ENCODE results near the gene PPL. TPM values are rescaled to one million over a fixed set of nuclear protein-coding genes. Genes with fewer than 3 reads are reported as not detected.
A peak's percentile ranks its signal among the peaks of the same experiment; 100 is the strongest.
"Not testable (repeated sequence)": the region's sequence is repeated elsewhere in the genome, so short reads cannot be mapped to it uniquely, and the experiment has no call there.

Gene PPL
- total RNA-seq, 1 experiment from 2014 or later = 0.03 TPM

DNA sequence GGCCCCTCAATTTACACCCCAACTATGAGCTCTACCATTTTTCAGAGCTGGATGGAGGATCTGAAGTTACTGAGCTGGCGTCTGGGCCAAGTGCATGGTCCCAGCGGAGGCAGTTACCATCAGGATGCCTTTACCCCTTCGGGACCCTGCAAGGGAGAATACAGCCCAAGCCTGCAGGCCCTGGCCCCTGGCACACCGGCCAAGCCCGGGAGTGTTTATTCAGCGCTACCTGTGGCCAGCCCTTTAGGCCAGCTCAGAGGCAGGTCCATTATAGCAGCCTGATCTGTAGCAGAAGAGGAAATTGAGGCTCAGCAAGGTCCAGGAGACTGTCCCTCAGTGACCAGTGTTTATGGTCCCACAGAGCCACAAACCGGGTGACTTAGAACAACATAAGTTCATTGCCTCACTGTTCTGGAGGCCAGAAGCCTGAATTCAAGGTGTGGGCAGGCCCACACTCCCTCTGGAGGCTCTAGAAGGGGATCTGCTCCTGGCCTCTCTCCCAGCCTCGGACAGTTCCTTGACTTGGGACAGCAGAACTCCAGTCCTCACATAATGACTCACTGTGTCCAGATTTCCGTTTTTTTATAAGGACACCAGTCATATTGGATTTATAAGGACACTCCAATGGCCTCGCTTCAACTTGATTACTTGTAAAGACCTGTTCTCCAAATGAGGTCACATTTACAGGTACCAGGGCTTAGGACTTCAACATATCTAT is 29.9 kb upstream of the PPL start:
- in situ Hi-C loops (cut with HindIII; ENCODE audit: low pct_unique_long_range_greater_than_20kb, low sequenced_read_pairs) = no loop called here
- DNase-seq (ENCODE audit: low read depth, low spot score) = no peak

DNA sequence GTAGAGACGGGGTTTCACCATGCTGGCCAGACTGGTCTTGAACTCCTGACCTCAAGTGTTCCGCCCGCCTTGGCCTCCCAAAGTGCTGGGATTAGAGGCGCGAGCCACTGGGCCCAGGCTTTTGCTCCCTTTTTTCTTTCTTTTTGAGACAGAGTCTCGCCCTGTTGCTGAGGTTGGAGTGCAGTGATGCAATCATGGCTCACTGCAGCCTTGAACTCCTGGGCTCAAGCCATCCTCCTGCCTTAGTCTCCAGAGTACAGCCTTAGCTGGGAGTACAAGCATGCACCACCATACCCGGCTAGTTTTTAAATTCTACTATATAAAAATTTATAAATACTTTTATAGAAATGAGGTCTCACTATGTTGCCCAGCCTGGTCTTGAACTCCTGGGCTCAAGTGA is 26.6 kb upstream of the PPL start:
- in situ Hi-C loops (cut with HindIII; ENCODE audit: low pct_unique_long_range_greater_than_20kb, low sequenced_read_pairs); DNase-seq (ENCODE audit: low read depth, low spot score): not testable (repeated sequence)

DNA sequence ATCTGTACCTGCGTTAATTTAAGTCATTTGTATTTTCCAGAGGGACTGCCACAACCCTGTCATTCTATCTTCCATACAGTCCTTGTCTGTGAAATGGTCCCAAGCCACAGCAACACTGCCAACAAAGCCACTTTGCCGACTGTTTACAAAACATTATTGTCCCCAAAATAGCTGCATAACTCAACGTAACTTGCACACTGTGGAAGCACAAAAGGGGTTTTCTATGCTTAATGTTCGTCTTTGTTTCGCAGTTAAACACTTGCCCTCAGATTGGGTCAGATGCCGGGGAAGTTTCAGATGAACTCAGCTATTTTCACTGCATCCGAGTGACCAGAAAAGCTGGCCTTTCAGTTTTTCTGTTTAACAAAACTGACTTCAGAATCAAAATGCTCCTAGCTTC is 25.8 kb upstream of the PPL start:
- peak; percentile 78 for DNase-seq (ENCODE audit: low read depth, low spot score)
- in situ Hi-C loops (cut with HindIII; ENCODE audit: low pct_unique_long_range_greater_than_20kb, low sequenced_read_pairs) = no loop called here

DNA sequence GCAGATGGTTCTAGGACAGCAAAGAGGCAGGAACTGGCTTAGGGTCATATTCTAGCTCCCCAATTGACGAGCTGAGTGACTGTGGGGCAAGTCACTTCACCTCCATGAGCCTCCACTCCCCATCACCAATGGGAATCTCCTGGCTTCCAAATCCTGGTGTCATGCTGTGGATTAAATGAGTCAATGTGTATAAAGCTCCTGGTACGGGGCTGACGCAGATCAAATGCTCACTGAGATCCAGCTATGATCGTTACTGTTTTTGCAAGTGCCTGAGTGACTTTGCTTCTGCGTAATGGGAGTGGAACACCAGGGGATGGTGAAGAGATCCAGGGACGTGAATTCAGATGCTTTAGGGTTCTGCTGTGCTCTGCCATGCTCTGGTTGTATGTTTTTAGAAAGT is 23.6 kb upstream of the PPL start:
- no peak for DNase-seq (ENCODE audit: low read depth, low spot score)
- in situ Hi-C loops (cut with HindIII; ENCODE audit: low pct_unique_long_range_greater_than_20kb, low sequenced_read_pairs) = no loop called here

DNA sequence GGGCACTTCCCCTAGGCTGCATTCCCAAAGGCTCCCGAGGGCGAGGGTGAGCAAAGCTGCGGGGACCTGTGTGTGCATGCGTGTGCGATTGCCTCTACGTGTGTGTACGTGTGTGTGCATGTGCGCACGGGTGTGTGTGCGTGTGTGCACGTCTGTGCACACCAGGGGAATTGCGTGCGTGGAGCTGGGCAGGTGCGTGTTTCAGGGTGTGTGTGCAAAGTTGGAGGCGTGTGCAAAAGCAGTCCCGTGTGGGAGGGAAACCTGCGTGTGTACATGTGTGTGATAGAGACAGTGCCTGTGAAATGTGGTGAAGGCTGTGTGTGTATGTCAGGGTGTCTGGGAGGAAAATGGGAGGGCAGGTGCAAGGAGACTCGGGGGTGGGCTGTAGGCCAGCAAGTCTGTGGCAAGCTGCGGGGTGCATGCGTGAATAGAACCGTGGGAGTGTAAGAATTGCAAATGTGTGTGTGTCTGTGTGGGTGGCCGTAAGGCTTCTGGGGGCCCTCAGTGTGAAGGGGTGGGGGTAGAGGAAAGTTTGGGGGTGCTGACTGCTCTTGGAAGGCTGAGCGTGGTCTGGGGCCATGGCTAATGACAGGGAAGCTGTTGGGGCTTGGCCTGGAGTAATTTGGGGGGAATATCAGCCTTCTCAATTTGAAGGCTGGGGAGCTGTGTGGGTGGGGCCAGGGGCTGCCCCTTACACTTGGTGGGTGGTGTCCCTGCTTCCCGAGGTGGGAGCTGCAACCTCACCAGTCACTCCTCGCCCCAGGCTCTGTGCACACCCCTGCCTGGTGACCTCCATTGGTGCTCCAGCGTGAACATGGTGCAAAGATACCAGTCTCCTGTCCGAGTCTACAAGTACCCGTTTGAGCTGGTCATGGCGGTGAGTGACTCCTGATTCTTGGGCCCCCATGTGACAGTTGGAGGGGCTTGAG is 21.8 kb upstream of the PPL start:
- in situ Hi-C loops (cut with HindIII; ENCODE audit: low pct_unique_long_range_greater_than_20kb, low sequenced_read_pairs) = no loop called here
- DNase-seq (ENCODE audit: low read depth, low spot score) = no peak

DNA sequence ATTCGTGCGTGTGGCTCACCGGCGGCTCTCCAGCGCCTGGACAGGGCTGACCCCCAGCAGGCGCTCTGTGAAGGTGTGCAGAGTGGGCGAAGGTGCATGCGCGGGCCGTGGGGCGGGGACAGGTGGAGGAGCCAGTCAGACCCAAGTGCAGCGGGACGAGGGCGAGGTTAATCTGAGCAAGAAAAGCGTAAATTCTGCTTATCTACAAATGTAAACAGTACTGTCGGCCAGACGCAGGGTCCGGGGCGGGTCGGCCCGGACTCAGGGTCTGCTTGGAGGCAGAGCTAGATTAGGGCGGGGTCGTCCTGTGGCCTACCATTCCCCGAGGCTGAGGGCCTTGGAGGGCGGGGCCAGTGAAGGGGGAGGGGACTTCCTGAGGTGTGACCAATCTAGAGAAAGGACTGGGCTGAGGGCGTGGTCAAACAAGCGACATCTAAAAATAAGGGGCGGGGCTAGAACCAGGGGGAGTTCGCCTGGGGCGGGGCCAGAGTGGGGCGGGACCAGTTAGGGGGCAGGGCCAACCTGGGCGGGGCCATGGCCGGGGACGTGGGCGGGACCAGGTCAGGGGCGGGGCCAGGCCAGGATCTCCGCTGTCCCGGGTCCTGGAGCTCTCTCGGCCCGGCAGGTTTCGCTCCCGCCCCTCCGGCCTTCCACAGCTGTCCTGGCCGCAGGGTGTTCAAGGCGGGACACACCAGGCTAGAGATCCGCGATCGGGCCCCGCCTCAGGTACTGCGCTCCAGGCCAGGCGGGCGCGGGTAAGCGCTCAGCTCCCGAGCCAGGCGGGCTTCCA is 21.0 kb upstream of the PPL start, which contains the start of gene SEC14L5:
SEC14L5 (plus strand) TSS at position 611 of the 790 bp plus-strand sequence. CDS start 994 bp downstream, outside the sequence.
- in situ Hi-C loops (cut with HindIII; ENCODE audit: low pct_unique_long_range_greater_than_20kb, low sequenced_read_pairs) = no loop called here
- peak; percentile 97 for DNase-seq (ENCODE audit: low read depth, low spot score)

DNA sequence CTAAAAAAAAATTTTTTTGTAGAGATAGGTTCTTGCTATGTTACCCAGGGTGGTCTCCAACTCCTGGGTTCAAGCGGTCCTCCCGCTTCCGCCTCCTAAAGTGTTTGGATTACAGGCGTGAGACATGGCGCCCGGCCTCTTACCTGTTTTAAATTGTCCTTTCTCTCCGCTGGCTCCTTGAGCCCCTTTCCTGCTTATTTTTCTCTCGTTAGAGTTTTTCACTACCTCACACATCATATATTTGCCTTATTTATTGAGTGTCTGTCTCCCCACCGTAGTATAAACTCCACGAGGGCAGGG is 20.4 kb upstream of the PPL start:
- in situ Hi-C loops (cut with HindIII; ENCODE audit: low pct_unique_long_range_greater_than_20kb, low sequenced_read_pairs) = no loop called here

DNA sequence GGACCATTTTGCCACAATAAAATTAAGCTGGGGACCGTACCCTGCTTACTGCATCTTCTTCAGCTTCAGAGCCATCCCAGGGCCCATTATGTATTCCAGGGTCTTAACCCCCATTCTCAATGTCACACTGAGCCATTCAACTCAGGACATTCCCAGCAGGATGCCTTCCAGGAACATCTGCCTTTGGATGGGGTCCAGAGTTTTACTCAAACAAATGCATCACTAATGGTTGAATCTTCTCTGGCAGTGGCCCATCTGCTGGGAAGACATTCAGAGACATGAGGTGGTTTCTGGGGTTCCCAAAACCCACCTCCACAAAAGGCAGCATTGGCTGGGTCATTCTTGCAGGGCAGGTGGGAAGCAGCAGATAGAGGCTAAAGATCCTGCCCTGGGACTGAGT is 17.8 kb upstream of the PPL start:
- no peak for DNase-seq (ENCODE audit: low read depth, low spot score)
- in situ Hi-C loops (cut with HindIII; ENCODE audit: low pct_unique_long_range_greater_than_20kb, low sequenced_read_pairs) = no loop called here

More for the DNA sequence above, 20.4 kb upstream of the PPL start:
- no peak for DNase-seq (ENCODE audit: low read depth, low spot score)

DNA sequence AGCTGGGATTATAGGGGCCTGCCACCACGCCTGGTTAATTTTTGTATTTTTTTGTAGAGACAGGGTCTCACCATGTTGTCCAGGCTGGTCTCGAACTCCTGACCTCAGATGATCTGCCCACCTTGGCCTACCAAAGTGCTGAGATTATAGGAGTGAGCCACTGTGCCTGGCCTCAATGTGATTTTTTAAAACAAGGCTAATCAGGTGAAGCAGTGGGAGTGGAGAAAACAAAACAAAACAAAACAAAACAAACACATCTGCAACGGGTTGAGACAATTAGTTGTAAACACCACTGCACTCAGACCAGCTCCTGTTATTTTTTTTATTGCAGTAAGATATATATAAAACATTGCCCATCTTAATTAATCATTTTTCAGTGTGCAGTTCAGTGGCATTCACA is 14.6 kb upstream of the PPL start:
- in situ Hi-C loops (cut with HindIII; ENCODE audit: low pct_unique_long_range_greater_than_20kb, low sequenced_read_pairs); DNase-seq (ENCODE audit: low read depth, low spot score): not testable (repeated sequence)

DNA sequence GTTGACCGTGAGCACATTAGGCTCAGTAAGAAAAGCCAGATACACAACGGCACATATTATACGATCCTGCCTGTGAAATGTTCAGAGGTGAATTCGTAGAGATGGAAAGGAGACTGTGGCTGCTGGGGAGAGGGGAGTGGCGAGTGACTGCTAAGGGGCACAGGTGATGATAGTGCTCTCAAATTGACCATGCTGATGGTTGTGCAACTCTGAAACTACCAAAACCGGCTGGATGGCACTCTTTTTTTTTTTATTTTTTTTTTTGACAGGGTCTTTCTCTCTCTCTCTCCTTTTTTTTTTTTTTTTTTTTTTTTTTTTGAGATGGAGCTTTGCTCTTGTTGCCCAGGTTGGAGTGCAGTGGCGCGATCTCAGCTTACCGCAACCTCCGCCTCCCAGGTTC is 13.0 kb upstream of the PPL start:
- no peak for DNase-seq (ENCODE audit: low read depth, low spot score)
- in situ Hi-C loops (cut with HindIII; ENCODE audit: low pct_unique_long_range_greater_than_20kb, low sequenced_read_pairs) = no loop called here

DNA sequence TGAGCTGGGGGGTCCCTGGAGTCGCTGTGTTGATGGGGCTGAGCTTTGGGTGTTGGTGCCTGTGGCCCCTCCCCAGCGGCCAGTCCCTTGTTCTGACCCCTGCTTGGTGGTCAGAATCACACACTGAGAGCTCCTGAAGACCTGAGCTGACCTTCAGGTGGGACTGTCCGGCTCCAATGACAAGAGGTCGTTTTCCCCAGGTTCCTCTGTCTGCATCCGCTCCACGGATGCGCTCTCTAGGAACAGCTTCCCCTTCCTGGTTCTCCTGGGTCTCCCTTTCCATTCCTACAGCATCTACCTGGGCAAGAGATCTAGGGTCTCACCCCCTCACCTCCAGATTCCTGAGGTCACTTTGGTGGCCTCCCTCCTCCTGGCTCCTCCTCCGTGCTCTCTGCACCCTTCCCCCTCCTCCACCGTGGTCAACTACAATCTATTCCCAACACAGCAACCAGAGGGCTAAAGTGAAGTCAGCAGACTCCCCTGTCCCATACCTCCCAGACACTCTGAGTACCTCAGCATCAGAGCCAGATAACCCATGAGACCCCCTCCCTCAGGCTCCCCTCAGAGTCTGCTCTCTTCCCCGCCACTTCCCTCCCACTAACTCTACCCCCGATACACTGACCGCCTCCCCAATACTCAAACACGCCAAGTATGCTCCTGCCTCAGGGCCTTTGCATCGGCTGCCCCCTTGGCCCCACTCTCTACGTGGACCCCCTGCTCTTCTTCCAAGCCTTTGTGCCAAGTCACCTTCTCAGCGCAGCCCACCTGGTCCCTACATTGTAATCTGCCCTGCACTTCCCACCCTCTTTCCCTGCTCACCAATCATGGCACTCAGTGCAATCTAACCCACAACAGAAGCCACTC is 12.2 kb upstream of the PPL start:
- no peak for DNase-seq (ENCODE audit: low read depth, low spot score)
- in situ Hi-C loops (cut with HindIII; ENCODE audit: low pct_unique_long_range_greater_than_20kb, low sequenced_read_pairs) = no loop called here

DNA sequence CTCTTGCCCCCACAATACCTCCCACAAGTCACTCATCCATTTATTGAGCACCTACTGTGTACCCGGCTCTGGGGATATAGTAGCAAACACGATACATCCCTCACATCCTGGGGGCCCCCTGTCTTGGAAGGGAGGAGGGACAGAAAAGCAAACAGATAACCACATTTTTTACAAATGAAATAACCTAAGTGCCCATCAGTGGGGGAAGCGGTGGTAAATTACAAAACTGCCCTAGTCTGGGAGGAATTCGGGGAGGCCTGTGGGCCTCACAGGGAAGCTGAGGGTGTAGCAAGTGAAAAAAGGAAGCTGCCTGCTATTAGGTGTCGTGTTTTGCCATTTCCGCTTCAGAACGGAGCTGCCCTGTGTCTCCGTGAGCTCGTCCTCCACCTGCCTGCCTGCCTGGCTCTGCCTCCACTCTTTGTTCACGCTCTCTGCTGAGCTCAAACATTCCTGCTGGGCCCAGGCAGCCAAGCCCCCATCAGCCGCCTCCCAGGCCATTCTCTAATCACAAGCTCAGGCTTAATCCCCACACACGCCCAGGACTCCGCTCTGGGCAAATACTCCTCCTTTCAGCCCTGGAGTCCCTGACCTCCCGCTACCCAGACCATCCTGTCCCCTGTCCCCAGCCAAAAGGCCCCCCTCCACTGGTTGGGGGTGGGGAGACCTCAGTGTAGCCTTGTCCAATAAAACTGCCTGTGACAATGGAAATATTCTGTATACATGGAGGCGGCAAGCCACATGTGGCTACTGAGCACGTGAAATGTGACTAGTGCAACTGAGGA is 11.0 kb upstream of the PPL start:
- in situ Hi-C loops (cut with HindIII; ENCODE audit: low pct_unique_long_range_greater_than_20kb, low sequenced_read_pairs) = no loop called here

DNA sequence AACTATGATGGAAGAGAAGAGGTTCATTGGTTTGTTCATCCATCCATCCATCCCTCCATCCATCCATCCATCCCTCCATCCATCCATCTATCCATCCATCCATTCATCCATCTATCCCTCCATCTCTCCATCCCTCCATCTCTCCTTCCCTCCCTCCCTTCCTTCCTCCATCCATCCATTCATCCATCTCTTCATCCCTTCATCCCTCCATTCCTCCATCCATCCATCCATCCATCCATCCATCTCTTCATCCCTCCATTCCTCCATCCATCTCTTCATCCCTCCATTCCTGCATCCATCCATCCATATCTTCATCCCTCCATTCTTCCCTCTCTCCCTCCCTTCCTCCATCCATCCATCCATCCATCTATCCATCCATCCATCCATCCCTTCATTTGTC is 10.0 kb upstream of the PPL start:
- in situ Hi-C loops (cut with HindIII; ENCODE audit: low pct_unique_long_range_greater_than_20kb, low sequenced_read_pairs) = no loop called here
- DNase-seq (ENCODE audit: low read depth, low spot score) = no peak

More for the DNA sequence above, 11.0 kb upstream of the PPL start:
- DNase-seq (ENCODE audit: low read depth, low spot score) = no peak

DNA sequence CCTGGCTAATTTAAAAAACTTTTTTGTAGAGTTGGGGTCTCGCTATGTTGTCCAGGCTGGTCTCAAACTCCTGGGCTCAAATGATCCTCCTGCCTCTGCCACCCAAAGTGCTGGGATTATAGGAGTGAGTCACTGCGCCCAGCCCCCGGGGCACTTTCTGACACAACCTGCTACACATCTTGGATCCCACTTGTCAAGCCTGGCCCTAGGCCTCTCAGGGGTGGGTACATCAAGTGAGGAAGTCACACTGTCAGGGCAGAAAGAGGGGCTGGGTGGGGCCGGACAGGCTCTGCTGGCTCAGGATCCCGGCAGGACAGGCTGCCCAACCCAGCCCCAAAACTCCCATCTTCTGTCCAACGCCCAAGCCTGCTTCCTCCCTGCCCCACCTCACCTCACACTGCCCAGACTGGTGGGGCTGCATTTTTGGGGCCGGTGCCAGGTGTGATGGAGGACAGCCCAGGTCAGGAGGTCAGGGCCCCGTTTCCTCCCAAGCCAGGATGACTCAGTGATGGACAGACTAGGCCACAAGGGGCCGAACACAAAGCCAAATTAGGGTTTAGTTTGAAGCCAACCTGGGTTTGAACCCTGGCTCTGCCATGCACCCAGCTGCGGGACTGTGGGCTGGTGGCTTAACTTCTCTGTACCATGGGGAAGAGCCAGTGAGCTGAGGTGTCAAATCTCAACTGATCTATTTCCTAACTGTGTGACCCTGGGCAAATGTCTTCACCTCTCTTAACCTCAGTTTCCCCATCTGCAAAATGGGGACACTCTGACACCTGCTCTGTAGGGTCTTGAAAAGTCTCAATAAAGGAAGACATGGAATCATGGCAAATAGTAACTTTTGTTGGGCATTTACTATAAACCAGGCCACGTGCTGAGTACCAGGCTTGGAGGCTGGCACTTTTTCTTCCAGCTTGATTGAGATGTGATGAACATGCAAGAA is 8.9 kb upstream of the PPL start:
- no peak for DNase-seq (ENCODE audit: low read depth, low spot score)
- in situ Hi-C loops (cut with HindIII; ENCODE audit: low pct_unique_long_range_greater_than_20kb, low sequenced_read_pairs) = no loop called here

DNA sequence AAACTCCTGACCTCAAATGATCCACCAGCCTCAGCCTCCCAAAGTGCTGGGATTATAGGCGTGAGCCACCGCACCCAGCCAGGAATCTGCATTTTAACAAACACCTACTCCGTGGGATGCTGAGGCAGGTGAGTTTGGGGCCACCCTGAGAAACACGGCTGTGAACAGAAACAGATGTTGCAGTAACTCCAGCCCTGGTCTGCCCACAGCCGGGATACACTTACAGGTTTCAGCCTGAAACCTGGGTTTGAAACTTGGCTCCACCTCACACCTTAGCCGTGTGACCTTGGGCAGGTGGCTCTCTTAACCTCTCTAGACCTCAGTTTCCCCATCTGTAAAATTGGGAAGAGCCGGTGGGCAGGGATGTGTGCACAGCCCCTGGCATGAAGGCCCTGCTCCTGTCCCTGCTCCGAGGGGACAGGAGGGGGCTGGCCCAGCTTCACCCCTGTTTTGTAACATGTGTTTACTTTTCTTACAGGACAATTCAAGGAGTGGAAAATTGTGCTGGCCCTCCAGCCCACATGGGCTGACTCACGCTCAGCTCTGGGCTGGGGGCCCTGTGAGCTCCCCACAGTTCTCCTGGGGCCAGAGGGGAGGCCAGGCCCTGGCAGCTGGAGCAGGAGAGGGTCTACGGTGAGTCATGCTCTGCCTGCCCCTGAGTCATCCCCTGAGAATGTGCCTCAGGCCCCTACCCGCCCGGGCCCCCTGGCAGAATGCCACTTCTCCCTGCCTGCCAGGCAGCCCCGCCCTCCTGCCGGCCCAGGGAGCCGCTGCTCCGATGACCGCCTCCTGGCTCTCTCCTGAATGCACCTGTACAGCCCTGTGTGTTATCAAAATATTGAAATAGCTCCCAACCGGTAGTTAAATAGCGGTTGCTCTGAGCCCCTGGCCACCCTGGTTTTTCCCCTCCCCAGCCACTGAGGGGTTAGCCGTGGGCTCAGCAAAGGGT is 7.7 kb upstream of the PPL start:
- peak; percentile 59 for DNase-seq (ENCODE audit: low read depth, low spot score)
- in situ Hi-C loops (cut with HindIII; ENCODE audit: low pct_unique_long_range_greater_than_20kb, low sequenced_read_pairs) = no loop called here
